Neural cell (in vitro differentiated cells): ENCODE data around the gene LGALS3BP.

Experiments
- EP300 ChIP-seq: fragments of 450-650 bp; conservative IDR thresholded peaks from 2 replicates; pipeline ENCODE4 v1.6.1; 2014; ENCODE audit warnings: antibody characterized with exemption, mild to moderate bottlenecking, moderate library complexity; ENCODE audit not compliant: poor library complexity, severe bottlenecking
- MXI1 ChIP-seq: fragments of 450-650 bp; conservative IDR thresholded peaks from 2 replicates; pipeline ENCODE4 v1.6.1; 2014; ENCODE audit warnings: antibody characterized with exemption, mild to moderate bottlenecking; ENCODE audit not compliant: poor library complexity, severe bottlenecking
- REST ChIP-seq: IDR thresholded peaks from 2 replicates; pipeline ENCODE4 v1.6.1; 2012; ENCODE audit warnings: borderline replicate concordance
- SMC3 ChIP-seq: fragments of 450-650 bp; conservative IDR thresholded peaks from 2 replicates; pipeline ENCODE4 v1.6.1; 2014; ENCODE audit warnings: antibody characterized with exemption, mild to moderate bottlenecking, moderate library complexity; ENCODE audit not compliant: poor library complexity

DNA sequence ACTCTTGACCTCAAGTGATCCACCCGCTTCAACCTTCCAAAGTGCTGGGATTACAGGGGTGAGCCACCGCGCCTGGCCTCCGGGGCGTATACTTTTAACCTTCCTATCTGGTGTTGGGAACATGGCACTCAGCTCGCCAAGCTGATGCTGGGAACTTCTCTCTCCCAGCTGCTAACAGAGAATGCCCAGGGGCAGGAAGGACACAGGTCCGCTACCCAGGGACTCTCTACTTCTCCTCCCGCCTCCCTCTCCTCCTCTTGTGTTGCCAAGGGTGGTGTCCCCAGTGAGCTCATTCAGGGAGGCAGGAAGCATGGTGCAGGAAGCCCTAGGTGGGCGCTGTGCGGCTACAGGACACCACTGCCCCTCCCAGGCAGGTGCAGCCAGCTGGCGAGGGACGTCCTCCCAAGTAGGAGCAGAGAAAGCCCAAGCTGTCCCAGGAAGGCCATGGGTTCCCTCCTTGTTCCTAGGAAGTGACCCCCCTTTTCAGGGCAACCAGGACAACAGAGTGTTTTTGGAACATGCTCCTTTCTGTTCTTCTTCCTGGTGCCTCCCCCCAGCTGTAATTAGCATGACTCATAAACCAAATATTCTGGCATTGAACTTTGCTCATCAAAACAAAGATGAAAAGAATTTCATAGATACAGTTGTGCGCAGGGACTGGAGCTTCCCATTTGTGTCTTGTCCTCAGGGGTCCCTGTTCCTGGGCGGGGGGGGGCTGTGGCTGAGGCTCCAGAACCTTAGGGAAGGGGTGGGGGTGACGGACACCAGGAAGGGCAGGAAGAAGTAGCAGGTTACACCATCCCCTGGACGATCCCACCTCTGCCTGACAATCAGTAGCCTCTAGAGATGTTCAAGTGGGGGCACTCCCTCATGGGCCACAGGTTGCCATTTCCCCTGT lies 46.9 kb upstream of the LGALS3BP start:
- TF ChIP-seq SMC3: no peak
- TF ChIP-seq MXI1: no peak
- TF ChIP-seq EP300: no peak
- no peak for TF ChIP-seq REST
